Measurements from ENCODE around the gene TCP11L2.
"Not testable (repeated sequence)": the region's sequence is repeated elsewhere in the genome, so short reads cannot be mapped to it uniquely, and the experiment has no call there.

The TCP11L2 gene

DNA sequence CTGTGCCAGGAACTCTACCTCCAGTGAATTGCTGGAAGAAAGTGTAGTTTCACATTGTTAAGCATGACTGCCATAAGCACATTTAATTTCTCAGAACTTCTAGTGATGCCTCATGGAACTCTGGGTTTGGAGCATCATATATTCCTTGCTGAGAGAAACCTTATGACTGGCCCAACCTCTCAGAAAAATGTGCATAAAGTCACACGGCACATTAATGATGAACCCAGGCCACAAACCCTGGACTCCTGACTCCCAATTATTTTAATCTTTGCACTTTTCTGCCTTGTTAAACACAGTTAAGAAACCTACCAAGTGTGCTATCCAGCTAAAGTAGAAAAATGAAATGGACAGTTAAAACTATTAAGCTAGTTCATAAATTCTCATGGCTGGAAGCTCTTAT is 5.6 kb downstream of the TCP11L2 start:
- DNase-seq, result no peak

DNA sequence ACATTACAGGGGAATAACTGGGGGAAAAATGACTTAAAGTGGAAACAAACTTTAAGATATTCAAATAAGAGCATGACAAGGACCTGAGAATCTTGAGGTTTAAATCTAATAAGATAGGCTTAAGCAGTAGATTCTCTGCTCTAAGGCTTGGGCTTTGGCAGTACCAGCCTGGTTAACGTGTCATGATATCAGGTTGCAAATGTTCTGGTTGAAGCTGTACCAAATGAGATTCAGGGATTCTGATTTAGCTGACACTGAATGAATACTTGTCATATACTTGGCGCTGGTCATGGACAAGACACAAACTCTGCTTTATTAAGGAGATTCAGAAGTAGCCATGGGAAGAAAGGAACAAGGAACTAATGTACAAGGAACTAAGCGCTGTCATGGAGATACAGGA is 6.1 kb downstream of the TCP11L2 start:
- no peak for DNase-seq

- no peak for DNase-seq
Observed at GRCh38 chr12:106309671-106310505, 7.4 kb downstream of the TCP11L2 start.

DNA sequence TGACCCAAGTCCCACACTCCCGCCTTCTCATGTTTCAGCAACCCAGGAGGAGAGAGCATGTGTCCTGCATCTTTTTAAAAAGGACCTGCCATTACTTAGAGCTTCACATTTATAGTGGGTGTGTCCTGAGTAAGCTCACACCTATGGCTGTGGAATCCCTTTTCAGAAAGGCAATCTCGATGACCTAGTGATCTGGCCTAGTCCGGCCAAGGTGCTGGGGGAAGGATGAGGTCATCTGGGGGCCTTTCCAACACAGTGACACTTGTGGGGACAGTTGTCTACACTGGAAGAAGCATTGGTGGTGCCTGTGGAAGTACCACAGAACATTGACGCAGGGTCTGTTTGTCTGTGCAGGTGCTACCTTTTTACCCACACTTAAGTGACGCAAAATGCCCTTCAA is 8.2 kb downstream of the TCP11L2 start:
- no peak for DNase-seq

DNA sequence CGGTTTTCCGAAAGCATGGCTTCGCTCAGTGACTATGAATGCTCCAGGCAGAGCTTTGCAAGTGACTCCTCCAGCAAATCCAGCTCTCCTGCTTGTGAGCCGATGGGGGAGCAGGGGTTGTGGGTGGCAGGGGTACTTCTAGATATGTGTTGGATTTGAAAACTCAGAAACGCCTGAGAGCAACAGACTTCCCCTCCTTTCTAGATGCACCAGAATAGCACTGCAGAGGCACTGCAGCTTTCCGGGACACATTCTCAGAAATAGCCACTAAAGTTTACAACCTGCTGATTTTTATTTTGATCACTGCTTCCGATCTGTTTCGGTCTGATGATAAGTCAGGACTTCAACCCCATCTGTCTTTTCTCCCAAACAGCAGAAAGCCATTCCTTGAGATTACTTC is 8.6 kb downstream of the TCP11L2 start:
- DNase-seq, result no peak

DNA sequence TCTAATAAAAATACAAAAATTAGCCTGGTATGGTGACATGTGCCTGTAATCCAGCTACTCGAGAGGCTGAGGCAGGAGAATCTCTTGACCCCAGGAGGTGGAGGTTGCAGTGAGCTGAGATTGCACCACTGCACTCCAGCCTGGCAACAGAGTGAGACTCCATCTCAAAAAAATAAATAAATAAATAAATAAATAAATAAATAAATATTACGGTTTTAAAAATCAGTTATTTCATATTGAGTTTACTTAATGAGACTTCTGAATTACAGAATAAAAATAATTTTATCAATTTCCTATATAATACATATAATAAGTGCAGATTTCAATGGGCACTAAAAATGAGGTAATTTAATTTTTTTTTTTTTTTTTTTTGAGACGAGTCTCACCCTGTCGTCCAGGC is 10.9 kb downstream of the TCP11L2 start:
- DNase-seq, result not testable (repeated sequence)

DNA sequence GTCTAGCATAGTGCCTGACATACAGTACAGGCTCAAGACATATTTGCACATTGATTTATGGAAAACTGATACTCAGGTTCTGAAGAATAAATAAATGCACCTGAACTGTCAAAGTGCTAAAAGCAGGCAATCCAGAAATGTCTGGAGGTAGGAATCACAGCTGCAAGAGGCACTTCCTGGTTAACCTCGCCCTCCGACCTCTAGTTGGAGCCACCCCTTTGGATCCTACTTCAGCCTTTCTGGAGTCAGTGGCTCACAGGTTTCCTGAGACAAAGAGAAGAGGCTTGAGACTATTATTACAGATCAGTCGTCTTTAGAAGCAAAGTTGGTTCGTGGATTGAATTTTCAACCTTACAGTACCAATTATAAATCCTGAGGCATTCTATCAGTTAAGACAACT is 13.0 kb downstream of the TCP11L2 start:
- DNase-seq, result no peak

DNA sequence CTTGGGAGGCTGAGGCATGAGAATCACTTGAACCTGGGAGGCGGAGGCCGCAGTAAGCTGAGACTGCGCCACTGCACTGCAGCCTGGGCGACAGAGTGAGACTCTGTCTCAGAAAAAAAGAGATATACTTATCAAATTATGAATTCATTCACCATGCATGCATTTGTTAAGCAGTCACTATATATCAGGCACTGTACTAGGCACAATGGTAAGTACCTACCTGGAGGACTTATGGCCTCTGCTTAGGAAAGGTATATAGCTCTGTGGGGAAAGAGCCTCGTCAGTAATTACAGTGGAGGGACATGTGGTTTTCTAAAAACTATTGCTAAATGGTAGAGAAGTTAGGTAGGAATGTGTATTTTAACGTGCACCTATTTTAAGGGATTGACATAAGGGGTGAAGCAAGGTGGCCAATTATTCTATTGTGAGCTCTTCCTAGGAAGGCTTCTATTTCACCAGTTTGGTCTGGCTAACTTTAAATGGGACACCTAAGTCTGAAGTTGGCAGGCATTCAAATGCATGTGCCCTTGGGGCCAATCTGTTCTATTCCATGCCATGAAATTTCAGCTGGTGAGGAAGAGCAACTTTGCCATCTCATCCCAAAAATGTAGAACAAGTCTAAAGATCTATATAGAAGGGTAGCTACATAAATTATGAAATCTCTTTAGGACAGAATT is 15.0 kb downstream of the TCP11L2 start:
- no peak for DNase-seq

DNA sequence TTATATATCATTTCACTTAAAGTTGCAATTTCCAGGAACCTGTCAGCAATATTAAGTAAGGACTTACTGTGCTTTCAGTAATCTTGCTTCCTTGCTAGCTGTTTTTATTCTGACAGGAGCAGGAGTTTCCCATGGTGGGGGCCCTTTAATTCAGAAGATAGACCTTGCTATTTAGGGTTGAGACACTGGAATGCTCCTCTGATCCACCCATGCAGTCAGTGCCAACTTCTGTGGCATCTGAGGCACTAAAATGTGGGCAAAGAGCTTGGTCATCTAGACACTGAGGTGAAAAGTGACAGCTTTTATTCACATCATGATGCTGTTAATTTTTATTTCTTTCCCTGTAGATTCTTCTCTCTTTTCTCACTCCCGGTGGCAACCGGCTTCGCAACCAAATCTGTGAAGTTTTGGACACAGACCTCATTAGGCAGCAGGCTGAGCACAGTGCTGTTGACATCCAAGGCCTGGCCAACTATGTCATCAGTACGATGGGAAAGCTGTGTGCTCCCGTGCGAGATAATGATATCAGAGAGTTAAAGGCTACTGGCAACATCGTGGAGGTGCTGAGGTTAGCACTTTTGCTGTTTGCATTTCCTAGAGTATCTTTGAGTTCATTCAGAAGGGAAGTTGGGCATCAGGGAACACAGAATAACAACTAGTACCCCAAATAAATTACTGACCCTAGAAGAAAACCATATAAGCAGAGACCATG is 18.8 kb downstream of the TCP11L2 start:
- DNase-seq, result no peak

DNA sequence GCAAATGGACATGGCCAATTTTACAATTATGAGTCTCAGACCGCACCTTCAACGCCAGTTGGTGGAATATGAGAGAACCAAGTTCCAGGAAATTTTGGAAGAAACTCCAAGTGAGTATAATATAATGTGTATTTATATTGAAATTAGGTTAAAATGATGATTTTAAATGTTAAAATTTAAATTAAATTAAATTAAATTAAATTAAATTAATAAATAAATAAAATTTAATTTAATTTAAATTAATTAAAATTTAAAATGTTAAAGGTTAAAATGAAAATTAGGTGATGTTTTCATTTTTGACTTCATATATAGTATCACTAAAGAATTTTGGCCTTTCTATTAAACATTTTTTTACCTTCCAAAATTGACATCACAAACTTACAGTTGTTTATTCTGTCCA is 21.0 kb downstream of the TCP11L2 start:
- DNase-seq, result no peak

- no peak for DNase-seq
Observed at GRCh38 chr12:106327309-106327869, 24.9 kb downstream of the TCP11L2 start.

- no peak for DNase-seq
Observed at GRCh38 chr12:106328735-106329134, 26.2 kb downstream of the TCP11L2 start.

DNA sequence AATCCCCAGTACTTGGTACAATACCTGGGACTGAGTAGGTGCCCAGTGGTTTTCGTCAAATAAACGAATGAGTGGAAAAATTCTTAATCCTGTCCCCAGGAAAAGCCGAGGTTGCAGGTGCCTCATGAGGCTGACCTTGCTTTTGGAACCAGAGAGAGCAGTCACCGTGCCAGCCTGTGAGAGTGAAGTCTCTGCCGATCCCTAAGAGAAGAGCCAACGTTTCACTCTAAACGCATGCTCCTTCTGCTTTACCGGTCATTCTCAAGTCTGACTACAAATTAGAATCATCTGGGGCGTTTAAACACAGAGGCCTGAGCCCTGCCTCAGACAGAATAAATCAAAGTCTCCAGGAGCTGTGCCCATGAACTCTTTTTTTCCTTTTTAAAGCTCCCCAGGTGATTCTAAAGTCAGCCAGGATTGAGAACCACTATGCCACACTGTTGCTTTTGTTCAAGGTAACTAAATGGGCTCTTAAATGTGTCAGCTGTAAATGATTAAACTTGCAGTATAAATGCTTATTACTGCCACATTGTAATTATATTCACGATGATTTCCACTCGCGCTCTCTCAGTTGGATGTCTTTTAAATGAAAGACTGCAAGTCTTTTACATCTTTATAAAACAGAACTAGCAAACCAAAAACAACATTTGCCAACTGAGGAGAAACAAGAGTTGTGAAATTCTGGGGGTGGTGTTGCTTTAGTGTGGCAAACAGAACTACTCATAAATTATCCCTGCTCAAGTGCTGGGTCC is 26.9 kb downstream of the TCP11L2 start:
- DNase-seq, result no peak

DNA sequence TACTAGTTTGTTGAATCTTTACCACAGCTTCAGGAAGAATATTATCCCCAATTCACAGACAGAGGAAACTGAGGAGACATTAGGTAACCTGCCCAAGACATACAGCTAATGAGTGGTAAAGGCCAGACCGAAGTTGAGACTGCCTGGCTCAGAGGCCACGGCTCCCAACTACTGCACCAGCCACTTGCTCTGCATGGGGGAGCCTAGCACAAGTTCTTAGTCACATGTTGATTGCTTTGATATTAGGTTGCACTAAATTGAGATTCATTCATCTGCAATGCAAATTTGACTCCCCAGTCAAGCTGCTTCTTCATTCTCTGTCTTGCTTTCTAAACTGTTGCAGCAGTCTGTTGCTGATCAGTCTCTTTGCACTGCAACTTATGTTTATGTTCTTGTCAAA is 29.1 kb downstream of the TCP11L2 start:
- DNase-seq, result no peak

DNA sequence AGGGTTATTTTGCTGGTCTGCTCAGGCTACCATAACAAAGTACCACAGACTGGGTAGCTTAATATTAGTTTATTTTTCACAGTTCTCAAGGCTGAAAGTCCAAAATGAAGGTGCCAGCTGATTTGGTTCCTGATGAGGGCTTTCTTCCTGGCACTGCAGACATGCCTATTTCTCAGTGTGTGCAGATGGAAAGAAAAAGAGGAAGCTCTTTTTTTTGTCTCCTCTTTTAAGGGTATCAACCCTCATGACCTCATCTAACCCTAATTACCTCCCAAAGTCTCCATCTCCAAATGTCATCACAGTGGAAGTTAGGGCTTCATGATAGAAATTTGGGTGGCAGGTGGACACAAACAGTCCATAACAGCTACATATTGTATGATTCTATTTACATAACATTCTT is 30.0 kb downstream of the TCP11L2 start:
- DNase-seq, result no peak

DNA sequence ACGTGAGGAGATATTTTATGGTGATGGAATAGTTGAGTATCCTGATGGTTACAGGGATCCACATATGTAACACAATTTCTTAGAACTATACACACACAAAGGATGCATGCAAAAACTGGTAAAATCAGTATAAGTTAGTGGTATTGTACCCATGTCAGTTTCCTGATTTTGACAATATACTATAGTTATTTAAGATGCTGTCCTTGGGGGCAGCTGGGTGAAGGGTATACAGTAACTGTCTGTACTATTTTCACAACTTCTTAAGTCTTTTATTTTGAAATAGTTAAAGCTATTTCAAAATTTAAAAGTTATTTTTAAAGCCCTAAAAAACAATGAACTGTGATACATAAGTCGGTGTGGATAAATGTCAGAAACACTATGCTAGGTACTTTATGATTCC is 30.5 kb downstream of the TCP11L2 start:
- no peak for DNase-seq

DNA sequence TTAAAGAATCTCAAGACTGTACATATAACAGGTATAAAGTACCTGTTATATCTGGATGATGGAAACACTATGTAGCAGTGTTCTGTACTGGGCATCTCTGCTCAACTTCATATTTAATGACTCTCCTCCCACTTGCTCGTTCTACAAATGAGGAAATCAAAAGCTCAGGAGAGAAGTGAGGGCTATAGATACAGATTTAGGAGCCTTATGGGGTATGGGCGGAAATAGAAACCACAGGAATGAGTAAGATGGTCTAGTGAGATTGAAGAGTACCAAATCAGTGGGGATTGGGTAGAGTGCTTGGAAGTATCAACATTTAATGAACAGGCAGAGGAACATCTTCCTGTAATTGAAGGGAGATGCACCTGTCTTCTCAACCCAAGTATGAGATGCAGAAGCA is 31.2 kb downstream of the TCP11L2 start:
- no peak for DNase-seq

DNA sequence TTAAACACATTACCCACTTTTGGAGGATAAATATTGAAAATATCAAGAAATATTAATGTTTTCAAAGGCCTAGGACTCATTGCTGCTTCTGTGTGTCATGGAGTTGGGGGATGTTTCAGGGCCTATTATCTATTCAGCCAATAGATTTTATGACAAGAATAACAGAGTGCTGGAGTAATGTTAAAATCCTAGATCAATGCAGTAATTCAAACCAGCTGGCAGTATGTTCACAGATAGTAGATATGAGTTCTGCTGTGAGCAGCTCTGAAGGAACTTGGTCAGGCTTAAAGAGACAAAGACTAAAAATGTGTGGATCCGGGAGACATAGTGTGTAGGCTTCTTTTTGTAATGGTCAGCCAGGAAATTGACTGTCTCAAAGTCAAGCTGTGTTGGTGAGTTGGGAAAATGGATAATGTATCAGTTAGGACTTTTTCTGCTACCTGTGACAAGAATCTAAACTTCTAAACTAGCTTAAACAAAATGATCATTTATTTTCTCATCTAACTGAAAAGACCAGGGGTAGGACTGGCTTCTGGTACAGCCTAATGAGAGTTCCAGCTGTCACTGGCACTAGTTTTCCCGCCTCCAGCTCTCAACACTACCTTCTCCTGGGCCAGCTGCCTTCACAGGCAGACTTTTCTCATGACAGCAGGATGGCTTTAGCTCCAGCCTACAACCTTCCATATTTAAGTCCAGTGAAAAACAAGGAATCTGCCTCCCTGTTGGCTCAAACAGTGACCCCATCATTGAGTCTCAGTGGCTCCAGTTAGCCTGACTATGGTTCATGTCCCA is 38.7 kb downstream of the TCP11L2 start:
- DNase-seq, result peak; percentile 60

DNA sequence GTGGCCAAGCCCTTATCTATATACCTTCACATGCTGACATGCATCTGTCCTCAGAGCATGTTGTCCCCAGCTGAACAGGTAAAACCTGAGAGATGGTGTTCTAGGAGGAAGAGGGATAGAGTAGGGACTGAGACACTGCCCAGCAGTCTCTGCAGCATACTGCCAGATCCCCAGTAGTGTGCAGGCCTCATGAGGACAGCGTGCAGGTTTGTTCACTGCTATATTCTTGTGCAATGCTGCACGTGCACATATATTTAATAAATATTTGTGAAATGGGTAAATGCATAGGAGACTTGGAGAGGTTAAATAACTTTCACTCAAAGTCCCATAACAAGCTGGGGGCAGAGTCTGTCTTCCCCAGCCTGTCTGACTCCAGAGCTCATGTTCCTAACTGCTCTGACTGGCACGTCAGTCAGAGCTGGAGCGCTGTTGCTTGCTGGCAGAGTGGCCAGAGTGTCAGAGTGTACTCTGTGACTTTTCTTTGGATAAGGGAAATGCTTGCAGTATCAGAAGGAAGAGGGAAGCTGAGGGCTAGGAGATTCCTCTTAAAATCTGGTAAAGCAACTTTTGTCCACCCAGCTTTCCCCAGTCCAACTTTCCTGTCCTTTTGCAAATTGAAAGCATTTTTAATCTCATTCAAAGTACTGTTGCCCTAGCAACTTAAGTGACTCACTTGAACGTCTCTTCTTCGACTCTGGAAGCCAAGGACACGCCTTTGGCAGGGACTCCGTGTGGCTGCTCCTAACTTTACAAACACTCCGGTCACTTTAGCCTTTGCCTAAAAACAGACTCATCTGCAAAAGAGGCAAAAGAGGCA is 40.1 kb downstream of the TCP11L2 start:
- no peak for DNase-seq

GRCh38 chr12:106343214-106343528 is 40.6 kb downstream of the TCP11L2 start:
- DNase-seq, result no peak

GRCh38 chr12:106344131-106344530 is 41.6 kb downstream of the TCP11L2 start:
- no peak for DNase-seq
